Measurements from ENCODE around the gene AP1S1.

The AP1S1 gene

DNA sequence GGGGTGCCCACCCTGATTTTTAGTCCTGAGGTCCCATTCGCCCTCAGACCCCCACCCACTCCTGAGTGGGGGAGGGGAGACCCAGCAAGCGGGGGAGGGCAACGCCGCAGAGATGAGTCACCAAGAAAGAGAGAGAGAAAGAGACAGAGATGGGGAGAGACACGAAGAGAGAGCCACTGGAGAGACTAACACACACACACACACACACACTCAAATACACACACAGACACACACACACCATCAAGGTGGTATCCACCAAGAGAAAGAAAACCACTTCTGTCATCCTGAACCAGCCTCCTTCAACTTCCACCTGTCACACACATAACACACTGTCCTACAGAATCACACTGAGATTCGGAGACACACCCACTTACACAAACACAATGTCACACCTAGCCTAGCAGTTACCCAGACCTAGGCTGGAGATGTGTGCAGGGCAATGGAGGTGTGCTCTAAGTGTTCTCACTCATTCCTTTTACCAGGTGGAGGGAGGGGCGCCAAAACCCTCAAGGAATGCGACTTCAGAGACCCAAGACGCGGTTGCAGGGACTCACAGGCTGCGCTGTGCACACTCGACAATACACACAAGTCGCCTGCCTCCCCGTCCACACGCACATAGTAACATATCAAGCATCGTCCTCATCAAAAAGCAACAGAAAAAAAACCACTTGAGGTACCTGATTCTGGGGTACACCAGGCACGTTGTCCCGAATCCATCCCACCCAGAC is 15.0 kb downstream of the AP1S1 start:
- in situ Hi-C loops (cut with HindIII; ENCODE audit: low sequenced_read_pairs): no loop called here

DNA sequence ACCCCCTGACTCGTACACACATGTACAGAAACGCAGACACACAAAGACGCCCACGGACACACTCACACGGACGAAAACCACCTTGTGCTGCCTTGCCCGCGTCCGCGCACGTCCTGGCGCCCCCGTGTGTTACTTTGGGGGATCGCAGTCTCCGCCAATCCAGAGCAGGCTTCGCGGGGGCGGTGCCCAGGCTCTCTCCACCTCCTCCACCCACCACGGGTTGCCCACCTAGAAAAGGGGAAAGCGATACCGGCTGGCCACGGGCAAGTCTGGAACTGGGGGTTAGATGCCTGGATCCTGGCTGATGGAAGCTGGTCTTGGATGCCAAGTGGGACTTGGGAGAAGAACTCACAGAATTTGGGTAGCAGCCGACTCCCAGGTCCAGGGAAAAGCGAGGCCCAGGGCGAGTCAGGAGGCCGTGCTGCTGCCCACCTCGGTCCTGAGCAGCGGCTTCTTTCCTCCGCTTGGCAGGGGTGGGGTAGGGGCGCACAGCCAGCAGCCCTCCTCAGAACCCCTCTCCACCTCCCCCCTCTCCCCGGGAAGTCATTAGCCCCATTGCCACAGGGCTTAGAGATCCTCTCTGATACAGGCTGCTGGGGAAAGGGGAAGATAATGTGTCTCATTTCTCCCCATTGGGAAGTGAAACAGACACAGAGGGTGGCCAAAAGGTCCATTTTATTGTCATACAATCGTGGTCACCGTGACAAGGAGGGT is 15.7 kb downstream of the AP1S1 start:
- in situ Hi-C loops (cut with HindIII; ENCODE audit: low sequenced_read_pairs): no loop called here

DNA sequence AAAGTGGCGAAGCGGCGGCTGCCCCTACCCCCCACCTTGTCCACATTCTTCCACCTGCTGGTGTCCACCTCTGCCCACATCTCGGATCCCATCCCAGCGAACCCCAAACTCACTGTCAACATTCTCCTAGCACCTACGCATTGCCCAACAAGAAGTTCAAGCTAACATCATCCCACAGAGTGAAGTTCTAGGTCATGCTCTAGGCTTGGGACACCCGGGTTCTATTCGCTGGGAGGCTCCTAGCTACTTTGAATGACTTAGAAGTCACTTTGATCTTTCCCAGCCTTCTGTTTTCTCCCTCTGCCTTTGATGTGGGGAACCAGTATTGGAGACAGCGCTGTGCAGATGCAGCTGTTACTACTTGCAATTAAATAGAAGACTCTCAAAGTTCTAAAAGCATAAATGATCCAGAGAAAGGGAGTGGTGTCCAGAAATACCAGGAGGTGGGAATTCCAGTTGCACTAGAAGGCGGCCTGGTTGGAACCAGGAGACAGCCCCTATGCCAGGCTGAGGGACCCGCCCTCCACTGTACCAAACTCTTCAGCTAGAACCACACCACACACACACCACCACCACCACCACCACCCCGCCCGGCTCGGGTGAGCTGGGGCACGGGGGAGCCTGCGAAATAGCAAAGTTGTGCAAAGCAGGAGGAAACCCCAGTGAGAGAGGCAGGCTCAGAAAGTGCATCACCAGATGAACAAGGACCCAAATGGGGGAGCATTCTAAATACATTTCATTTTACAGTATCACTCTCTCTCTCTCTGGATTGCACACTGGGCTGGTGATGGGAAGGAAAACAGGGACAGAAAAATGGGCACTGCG is 16.6 kb downstream of the AP1S1 start:
- in situ Hi-C loops (cut with HindIII; ENCODE audit: low sequenced_read_pairs): no loop called here

DNA sequence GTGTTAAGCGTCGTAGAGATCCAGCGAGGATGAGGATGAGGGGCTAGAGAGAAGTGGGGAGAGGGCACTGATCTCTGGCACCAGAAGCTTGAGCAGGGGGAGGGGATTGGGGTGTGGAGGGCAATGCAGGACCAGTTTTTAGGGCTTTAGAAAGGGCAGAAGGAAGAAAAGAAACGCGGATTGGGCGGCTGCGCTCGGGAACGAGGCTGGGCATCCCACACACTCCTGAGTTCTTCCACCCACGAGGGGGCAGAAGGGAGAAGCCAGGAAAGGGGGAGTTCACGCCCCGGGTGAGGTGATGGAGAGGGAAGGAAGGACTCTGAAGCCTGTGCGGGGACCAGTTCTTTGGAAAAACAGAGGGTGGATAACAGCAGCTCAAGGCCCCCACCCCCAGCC is 17.2 kb downstream of the AP1S1 start:
- in situ Hi-C loops (cut with HindIII; ENCODE audit: low sequenced_read_pairs): no loop called here

DNA sequence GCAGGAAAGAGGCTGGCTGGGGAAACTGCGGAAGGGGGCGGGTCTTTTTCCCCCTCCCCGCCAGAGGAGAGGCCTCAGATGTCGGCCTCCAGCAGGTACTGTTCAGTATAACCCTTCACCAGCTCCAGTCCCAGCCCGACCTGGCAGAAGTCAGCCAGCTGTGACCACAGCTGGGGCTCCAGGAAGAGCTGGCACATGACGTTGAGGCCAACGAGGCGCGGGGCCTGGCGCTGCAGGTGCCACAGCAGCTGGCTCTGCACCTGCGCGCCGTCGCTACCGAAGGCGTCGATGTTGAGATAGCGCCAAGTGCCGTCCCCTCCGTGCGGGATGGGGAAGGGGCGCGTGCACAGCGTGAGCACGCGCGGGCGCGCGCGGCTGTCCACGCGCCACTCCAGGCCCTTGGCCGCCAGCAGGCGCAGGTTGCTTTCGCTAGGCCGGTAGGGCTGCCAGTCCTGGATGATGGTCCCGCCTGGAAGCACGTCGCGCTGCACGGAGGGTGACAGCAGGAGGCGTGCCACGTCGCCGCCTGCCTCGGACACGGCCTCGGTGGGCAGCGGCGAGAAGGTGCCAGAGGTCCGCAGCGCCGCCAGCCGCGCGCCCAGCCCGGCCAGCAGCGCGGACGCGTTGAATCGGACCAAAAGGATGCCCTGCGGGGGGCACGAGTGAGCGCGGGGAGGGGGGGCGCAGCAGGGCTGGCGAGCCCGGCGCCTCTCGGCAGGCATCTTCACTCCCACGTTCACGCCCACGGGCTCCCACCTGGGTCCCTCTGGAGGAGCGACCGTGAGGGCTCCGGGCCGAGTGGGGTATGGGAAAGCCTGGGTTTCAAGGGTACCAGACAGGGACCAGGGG is 18.0 kb downstream of the AP1S1 start:
- in situ Hi-C loops (cut with HindIII; ENCODE audit: low sequenced_read_pairs): no loop called here

DNA sequence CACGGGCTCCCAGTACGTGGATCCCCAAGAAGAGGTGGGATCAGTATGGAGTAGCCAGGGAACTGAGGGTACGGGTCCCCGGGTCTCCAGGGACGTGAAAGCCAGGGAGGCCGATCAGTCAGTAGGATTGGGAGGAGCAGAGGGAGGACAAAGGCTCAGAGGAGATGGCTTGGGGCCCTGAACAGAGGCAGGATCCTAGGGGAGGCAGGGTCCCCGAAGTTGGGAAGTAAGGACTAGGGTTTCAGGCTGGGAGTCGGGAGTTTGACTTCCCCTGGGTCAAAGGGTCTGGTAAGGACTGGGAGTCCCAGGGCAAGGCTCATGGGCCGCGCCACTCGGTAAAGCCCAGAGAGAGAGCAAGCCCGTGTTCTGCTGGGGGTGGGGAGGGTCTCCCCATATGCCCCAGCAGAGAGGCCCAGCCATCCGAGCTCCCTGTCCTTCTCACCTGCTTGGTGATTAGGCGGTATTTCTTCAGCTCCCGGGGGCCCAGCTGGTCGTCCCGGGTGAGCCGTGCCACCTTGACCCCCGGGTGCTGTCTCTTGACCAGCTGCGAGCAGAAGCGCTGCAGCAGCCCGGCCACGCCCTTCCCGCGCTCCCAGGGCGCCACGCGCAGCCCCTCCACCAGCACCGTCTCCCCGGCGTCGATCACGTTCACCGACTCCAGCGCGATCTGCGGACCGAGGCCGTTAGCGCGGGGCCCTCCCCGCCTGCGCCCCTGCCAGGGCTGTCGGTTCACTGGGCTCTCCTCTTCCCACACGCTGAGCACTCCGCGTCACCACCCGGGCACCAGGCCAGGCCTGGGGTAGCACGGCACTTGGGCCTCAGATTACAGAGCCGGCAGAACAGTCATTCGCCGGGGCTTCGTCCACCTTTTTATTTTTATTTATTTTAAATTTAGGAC is 18.8 kb downstream of the AP1S1 start:
- in situ Hi-C loops (cut with HindIII; ENCODE audit: low sequenced_read_pairs): no loop called here

DNA sequence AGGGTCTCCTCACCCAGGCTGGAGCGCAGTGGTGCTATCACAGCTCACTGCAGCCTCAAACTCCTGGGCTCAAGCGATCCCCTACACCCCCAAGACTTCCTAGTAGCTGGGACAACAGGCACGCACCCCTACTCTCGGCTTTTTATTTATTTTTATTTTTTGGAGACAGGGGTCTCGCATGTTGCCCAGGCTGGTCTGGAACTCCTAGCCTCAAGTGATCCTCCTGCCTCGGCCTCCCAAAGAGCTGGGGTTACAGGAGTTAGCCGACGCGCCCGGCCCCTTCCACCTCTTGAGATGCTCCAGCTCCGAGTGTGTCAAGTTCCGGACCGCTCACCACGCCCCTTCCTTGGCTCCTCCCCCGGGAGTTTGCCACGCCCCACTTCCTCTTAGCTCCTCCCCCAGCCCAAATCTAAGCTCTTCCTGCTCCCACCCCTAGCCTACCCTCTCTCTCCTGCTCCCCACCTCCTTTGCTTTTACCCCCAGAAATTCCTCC is 19.5 kb downstream of the AP1S1 start:
- in situ Hi-C loops (cut with HindIII; ENCODE audit: low sequenced_read_pairs): no loop called here

DNA sequence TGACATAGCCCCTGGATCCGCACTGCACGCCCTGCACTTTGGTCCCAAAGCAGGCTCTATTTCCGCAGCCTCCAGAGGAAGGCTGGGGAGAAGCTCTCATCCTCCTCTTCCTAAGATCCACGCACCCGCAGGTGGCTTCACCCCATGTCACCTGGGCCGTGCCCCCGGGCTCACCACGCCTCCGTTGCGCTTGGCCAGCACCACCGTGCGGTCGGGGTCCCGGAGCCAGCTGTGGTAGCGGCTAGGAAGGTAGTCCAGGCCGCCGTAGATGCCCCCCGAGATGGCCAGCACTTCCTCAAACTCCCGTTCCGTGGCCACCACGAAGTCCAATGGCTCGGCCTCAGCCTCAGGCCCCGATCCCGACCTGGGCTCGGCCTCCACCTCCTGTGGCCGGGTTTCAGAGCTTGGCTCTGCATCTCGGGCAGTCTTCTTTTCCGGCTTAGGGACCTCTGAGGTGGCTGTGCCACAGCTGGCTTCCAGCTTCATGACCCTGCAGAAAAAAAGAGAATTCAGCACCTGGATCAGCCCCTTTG is 20.1 kb downstream of the AP1S1 start:
- in situ Hi-C loops (cut with HindIII; ENCODE audit: low sequenced_read_pairs): no loop called here

DNA sequence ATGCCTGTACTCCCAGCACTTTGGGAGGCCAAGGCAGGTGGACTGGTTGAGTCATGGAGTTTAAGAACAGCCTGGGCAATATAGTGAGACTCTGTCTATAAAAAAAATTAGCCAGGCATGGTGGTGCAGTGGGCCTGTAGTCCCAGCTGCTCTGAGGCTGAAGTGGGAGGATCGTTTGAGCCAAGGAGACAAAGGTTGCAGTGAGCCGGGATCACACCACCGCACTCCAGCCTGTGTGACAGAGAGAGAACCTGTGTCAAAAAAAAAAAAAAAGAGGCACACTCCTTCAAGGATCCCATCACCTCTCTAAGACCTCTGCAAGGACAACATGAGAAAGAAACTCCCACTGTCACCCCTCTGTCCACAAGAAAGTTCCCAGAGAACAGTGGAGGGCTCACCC is 21.4 kb downstream of the AP1S1 start:
- in situ Hi-C loops (cut with HindIII; ENCODE audit: low sequenced_read_pairs): no loop called here

DNA sequence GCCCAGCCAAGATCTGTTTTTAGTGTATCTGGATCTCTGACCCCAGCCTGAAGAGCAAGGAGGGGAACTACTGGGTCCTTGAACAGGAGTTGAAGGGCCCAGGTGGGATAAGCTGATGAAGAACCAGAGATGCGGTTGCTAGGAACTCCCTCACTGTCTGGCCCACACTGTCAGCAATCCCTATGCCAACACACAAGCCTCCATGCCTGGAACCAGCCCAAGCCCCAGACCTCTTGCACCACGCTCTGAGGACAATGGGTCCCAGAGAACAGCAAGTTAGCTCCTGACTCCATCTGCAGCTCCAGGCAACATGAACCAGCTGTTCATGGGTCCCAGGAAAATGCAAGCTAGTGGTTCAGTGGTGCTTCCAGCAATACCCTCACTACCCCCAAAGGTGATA is 23.4 kb downstream of the AP1S1 start:
- in situ Hi-C loops (cut with HindIII; ENCODE audit: low sequenced_read_pairs): no loop called here

DNA sequence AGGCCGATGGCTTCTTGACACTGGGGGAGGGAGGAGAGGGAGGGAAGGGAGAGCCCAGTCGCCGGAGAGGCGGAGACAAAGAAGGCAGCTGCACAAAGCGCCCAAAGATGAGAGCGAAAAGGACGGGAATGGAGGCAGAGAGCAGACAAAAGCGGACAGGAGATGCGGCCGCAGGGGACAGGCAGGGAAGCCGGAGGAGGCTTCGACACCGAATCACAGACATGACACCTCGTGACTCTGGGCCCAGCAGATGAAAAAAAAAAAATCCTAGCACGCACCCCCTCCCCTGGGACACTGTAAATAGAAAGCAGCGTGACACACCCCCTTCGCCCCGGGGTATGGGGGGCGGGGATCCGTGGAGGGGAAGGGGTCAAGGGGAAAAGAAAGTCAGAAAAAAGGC is 24.8 kb downstream of the AP1S1 start:
- in situ Hi-C loops (cut with HindIII; ENCODE audit: low sequenced_read_pairs): no loop called here

DNA sequence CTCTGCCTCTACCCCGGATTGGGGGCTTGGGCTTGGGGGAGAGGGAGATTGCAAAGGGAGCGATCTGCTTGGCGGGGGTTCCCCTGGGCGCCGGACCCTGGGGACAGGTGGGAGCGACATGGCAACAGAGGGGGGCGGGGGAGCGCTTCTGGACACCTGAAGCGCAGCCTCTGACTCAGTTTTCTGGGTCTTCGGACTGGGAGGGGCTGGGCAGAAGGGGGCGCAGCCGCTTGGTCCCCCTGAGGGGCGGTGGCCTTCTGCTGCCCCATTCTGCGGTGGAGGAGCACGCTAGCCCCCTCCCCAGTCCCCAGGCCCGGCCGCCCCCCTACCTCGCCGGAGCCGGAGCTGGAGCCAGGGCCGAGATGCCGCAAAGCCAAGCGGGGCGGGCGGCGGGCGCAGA is 25.4 kb downstream of the AP1S1 start:
- in situ Hi-C loops (cut with HindIII; ENCODE audit: low sequenced_read_pairs): no loop called here

DNA sequence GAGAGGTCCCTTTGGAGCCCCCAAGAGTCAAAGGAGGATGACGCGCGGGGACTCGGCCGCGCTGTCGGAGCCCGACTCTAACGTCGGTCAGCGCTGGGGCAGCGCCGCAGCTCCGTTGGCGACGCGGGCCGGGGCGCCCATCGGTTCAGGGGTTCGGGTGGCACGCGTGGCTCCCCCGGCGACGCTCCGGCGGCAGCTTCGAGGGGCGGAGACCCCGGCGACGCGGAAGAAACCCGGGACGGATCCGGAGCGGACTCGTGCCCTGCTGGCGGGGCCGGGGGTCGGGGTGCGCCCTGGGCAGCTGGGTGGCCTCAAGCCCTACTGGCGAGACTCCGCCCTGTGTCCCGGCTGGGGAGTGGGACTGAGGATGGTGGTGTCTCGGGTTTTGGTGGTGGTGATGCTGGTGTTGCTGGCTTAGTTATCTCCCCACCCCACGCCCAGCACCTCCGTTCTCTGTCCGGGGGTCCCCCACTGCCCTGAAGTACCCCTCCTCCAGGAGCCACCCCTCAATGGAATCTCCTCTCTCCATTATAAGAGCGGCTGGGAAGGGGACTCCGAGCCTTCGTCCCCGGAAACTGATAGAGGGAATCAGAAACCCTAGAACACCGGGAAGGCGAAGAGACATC is 26.0 kb downstream of the AP1S1 start, which contains the start of gene NAT16:
TSS of gene NAT16 (minus strand) at position 164 of the 626 bp plus-strand sequence. CDS start 5,486 bp downstream, outside the sequence.
- in situ Hi-C loops (cut with HindIII; ENCODE audit: low sequenced_read_pairs): no loop called here

DNA sequence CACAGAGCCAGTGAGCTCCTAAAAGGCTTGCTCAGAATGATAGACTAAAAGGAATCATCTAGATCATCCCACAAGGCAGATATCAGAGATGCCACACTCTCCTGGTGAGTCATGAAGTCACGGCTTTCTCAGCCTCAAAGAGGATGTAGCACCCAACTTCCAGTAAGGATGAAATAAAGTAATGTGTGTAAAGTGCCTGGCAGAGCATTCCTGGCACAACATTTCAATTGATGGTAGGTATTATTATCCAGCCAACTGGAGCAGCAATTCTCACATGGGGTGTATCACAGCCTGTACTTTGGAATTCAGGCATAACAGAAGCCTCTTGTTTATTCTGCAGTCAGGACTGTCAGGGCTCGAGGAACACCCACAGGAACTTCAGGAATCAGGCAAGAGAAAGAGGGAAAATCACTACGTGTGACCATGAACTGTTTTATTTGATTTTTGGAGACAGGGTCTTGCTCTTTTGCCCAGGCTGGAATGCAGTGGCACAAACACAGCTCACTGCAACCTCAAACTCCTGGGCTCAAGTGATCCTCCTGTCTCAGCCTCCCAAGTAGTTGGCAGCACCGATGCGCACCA is 31.1 kb downstream of the AP1S1 start:
- in situ Hi-C loops (cut with HindIII; ENCODE audit: low sequenced_read_pairs): no loop called here

DNA sequence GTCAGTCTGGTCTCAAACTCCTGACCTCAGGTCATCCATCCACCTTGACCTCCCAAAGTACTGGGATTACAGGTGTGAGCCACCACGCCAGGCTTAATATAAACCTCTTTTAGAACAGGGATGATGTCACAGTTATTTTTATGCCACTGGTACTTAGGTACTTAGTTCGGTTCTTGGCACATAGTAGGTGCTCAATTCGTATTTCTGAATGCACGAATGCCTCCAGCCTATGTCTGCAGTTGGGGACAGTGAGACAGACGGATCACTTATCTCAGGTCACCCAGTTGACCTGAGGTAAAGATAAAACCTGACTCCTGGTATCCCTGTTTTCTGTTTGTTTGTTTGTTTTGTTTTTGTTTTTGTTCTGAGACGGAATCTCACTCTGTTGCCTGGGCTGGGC is 31.9 kb downstream of the AP1S1 start:
- in situ Hi-C loops (cut with HindIII; ENCODE audit: low sequenced_read_pairs): no loop called here

DNA sequence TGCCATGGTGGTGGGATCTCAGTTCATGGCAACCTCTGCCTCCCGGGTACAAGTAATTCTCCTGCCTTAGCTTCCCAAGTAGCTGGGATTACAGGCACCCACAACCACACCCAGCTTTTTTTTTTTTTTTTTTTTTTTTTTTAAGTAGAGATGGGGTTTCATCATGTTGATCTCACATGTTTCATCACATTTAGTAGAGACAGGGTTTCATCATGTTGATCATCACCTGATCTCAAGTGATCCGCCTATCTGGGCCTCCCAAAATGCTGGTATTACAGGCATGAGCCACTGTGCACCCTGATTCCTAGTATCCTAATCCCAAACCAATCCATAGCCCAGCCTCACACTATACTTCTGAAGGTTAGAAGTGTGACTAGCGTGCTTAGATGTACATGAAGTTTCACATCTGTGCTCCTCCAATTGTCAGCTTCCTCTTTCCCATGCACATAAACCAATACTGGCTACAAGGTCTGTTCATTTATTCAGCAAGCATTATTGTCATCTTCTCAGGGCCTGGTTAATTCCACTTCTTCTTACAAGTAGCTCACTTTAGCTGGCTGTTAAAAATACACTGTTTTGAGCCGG is 32.7 kb downstream of the AP1S1 start:
- in situ Hi-C loops (cut with HindIII; ENCODE audit: low sequenced_read_pairs): no loop called here

DNA sequence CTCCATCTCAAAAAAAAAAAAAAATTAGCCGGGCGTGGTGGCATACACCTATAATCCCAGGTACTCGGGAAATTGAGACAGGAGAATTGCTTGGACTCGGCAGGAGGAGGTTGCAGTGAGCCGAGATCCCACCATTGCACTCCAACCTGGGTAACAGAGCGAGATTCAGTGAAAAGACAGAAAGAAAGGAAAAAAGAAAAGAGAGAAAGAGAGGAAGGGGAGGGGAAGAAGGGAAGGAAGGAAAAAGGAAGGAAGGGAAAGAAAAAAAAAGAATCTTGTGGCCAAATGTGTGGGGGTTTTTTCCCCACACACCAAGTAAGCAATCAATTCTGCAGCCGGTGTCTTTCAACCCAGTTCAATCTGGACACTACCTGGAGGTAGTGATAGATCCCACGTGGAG is 34.8 kb downstream of the AP1S1 start:
- in situ Hi-C loops (cut with HindIII; ENCODE audit: low sequenced_read_pairs): no loop called here

DNA sequence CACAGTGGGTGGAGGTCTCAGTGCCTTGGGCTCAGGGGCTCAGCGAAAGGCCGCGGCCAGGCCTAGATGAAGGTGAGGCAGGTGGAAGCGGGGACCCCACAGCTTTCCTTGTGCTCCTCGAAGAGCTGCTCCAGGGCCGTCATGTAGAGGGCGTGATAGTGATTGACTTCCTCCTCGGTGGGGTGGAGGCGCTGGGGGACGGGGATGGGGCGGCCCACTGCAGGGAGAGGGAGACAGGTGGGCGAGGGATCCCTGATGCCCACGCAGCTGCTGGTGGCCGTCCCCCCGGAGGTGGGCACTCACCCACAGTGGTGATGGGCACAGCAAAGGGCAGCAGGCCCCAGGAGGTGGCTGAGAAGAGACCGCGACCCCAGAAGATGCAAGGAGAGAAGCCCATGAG is 41.6 kb downstream of the AP1S1 start:
- in situ Hi-C loops (cut with HindIII; ENCODE audit: low sequenced_read_pairs): no loop called here

All from endothelial cell of hepatic sinusoid (primary cell).